GM18508 (cell line): ENCODE measurements around the gene CETN3.
A peak's percentile ranks its signal among the peaks of the same experiment; 100 is the strongest.

Experiments
- ATAC-seq: cut with Tn5 transposase; IDR thresholded peaks from one replicate; pipeline ENCODE4 v1.9.1; 2021; ENCODE audit warnings: moderate number of reproducible peaks; ENCODE audit not compliant: insufficient read depth, unreplicated experiment

The CETN3 gene

DNA sequence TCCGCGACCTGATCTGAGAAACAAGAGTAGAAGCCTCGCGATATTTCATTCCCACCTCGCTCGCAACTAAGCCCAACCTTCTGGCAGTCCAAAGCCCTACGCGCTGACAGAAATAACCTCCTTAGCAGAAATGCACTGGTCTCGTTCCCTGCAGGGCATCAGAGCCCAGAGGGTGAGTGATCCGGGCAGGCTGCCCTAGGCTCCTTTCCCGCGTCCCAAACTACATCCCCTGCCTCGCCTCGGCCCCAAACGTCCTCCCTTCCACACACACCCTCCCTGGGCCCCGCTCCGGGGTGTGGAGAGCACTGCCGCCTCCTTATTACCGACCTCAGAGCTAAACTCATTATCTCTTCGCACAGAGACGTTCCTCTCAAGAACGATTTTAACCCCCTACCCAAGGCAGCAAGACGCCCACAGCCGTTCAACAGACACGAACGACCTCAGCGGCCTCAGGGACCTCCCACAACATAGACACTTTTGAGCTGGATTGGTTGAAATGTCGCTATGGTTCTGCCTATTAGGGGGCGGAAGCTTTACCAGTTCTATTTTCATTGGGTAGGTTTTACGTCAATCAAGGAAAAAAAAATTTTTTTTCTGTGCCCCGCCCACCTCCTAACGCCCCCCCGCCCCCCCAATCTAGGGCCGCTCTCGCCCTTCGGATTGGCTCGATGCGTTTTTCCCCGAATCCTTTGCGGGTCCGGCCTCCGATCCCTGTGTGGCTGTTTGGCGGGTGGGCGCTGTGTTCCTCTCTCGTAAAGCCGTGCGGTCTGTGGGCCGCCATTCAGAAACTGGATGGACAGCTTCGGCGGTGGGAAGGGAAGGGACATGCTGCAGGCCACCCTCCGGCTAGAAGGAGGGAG, at the start of gene CETN3:
Gene CETN3, minus strand, starts transcription at position 439 of the 860 bp plus-strand sequence. Its CDS starts 95 bp downstream, at position 344.
- peak; percentile 95 for ATAC-seq

DNA sequence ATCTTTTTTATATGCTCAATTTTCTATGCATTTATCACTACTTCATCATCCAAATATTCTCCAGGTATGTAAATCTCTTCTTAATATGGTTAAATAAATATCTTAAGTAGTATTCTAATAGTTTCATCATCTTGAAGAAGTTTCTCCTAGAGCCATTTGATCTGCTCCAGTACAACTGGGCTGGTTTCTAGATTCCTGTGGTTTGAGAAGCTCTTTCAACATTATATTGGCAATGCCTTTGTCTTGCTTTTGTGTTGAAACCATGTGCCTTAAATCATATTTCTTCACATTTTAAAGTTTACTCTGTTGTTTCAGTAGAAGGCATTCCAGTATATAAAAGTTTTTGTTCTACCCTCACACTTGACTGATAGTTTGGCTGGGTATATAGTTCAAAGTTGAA, 37.4 kb upstream of the CETN3 start:
- no peak for ATAC-seq

DNA sequence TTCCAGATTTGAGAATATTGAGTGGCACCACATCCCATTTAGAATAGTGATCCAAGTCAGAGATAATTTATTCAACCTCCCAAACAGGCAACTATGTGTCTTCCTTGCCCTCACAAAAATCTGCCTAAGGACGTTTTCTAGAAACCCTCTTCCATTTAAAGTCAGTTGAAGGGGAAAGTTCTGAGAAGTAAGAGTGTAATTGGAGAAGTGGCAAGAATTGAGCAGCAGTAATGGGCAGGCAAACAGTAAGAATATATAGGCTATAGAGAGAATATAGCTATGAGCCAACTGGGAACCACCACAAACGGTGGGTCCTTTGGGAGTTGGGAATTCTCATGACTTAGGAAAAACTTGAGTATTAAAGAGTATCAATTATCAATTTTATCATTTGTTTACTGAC, 31.1 kb upstream of the CETN3 start:
- no peak for ATAC-seq

DNA sequence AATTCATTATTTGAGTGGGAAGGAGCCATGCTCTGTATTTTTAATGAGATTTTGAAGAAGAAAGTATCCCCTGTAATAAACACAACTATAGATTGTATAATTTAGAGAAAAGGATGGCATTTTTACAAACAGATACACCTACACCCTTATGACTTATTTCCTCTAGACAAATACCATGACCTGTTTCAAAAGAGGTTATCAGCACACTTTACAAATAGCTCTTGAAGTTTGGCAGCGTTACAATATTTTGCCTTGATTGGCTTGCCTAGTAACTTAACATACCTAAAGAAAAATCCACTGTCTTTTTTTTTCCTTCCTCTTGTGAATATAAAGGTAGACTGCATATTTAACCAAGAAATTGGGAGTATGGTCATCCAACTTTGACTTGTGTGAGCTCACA, 28.5 kb upstream of the CETN3 start:
- no peak for ATAC-seq

DNA sequence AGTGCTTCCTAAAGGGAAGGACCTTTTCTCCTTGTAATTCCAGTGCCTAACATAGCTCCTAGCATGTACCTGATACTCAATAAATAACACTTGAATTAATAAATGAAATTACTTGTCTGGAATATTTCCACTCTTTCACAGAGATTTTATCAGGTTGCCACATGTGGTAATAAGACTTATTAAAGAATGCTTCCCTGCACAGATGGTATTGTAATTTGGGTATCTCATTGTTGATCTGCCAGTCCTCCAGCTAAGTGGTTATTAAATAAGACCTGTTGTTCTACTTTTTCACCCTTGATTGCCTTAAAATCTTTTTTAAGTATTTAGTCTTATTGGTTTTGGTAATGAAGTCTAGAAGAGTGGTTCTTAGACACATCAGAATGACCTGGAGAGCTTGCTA, 28.1 kb upstream of the CETN3 start:
- no peak for ATAC-seq

DNA sequence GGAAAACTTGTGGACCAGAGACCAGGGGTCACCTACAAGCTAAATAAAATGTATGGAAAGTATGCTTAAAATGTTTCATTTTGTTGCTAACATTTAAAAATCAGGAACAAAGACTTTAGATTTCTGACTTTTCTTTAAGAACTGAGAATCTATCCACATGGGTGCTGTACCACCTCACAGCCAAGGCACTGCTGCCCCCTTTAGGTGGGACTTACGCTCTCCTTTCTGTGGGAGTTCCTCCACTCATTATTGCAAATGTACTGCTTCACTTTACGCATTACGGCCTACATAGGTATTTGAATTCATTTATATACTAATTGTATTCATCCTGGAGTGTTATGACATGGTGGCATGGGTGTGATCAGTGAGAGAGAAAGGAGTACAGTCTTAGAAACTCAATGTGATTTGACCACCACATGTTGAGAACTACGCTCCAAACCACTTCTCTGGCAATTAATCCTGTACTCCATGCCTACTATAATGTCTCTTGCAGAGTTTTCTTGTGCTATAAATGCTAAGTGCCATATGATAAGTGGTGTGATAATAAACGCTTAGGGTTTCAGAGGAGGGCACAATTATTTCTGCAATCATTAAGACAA, 24.7 kb upstream of the CETN3 start:
- no peak for ATAC-seq

DNA sequence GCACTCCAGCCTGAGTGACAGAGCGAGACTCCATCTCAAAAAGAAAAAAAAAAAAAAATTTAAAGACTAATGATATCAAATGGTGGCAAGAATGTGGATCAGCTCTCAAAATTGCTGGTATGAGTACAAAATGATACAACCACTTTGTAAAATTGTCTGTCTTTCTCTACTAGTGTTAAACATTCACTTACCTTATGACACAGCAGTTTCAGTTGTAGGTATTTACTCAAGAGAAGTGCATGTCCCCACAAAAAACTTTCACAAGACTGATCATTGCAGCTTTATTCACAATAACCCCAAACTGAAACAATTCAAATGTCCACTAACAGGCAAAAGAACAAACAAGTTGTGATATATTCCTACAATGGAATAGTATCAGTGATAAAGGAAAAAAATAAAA, 14.7 kb upstream of the CETN3 start:
- peak; percentile 77 for ATAC-seq

DNA sequence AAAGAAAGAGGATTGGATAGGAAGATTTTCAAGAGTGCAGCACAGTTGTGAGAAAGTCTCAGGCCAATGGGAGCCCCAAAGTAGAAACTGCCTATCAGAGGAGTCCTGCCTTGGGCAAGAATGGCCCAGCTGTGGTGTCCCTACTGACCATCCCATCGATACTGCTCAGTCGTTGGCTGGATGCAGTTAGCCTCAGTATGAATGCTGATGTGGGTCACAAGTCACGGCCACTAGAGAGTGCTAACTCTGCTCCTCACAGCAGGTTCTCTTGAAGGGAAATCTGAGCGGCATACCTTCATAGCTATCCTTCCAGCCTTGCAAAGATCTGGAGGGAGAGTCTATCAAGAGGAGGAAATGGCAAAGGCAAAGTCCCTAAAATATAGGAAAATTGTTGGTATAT, 11.6 kb upstream of the CETN3 start:
- no peak for ATAC-seq

DNA sequence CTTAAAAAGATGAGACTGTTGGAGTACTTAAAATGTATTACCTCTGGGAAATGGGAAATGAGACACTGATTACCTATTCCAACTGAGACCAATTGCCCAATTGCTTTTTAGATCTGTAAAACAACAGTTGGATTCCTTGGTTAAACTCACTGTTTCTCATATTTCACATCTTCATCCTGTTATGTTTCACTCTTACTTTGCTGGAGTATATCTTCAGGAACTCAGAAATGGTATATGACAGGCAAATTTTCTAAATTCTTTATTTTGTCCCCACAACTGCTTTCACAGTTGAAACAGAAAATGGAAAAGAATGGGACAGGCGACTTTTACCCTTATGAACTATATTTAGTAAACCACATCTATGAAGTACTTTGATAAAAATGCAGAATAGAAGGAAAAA, 8.7 kb upstream of the CETN3 start:
- ATAC-seq = no peak

DNA sequence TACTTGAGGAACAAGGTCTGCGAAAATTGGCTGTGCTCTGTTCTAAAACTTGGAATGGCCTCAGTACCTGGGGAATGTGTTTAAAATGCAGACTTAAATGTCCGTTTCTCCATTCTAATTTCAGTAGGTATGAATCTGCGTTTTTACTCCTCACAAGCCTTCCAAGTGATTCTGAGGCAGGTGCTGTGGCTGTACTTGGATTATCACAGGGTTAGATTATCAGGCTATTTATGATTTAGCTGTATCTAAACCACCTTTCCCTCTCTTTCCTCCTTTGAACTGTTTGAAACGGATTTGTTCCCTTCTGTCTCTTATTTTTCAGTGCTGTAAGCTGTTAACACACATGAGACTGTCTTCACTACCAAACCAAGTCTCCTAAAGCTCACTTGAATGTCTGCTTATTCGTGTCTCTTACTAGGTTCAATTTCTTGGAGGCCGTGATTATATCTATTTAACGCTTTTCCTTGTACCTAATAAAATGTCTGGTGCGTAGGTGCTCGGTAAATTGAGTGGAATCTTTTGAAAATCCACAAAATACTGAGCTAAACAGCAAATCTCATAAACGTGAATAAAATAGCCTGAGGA, 714 bp upstream of the CETN3 start:
- no peak for ATAC-seq

DNA sequence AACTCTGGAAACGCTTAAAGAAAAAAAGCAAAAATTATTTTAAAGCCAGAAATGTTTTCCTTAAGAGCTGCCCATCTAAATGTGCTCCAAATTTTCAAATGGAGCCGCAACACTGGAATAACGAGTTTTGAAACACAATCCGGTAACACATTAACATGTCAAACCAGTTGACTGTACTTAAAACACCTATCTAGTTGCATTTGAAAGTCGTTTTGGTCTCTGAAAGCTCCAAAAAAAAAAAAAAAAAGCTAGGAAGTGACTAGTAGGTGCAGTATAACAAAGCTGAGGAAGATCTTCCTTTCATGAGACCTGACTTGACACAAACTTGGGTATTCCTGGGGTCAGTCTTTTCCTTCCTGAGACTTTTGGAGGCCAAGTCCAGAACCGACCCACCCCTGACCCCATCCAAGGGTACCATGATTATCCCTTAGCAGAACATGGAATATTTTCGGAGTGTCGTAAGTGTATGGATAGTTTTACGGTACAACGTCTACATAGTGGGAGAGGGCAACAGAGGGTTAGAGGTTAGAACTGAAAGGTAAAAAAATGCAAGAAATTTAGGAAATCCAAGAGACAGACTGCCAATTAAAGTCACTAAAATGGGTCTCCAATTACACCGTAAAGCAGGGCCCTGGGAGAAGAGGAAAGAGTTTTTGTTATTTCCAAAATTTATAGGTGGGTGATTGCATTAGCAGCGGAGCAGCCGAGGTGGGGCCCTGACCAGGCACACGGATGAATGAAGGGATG, 812 bp downstream of the CETN3 start:
- peak; percentile 2 for ATAC-seq

DNA sequence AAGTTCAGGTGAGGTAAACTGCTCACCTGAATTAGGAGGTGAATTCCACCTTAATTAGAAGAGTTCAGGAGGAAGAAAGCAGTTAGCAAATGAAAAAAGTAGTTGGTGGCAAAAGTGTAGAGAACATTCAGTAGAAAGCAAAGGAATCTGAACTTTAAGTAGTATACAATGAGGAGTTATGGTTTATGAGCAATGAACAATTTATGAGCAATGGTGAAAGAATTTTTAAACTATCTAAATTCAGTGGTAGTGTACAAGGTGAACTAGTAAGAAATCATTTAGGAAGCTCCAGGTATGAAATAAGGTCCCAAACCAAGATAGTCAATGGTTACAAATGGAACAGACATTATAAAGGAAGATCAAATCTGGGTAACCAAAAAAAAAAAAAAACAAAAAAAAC, 3.1 kb downstream of the CETN3 start:
- ATAC-seq = no peak

DNA sequence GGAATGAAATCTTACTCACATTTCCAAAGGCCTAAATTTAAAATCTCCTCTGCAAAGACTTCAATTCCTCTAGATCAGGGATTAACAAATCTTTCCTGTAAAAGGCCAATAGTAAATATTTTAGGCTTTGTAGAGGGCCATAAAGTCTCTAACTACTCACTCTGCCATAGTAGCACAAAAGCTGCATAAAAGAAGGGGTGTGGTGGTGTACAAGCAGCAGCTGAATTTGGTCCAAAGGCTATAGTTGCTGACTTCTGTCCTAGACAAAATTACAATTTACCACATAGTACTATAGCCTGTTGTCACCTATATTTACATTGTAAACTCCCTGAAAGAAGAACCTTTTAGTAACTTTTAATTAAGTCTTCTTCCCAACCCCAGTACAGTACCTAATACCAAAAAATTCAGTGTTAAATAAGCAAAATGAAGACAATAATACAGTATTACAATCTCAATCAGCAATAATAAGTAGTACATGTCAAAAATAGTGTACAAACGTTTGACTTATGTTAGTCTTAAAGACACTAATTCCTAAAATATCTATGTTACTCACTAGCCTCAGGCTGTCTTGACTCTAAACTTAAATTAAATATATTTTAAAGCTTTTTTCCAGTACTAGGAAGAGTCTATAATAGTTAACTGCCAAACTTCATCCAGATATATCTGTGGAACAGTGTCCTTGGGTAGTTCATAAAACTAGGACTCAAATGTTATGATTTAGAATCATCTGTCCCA, 6.9 kb downstream of the CETN3 start:
- ATAC-seq = no peak

DNA sequence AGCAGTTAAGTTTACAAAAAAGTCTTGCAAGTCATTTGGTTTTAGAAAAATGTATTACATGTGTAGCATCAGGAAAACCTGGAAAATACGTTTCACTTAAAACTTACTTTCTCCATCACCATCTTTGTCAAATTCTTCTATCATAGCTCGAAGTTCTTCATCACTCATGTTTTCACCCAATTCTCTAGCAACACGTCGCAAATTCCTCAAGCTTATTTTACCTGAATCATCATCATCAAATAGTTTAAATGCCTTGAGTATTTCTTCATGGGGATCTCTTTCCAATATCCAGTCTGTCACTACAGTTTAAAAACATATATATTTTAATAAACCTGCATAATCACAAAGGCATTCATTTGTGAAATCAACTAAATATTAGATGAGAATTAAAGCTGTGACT, 10.3 kb downstream of the CETN3 start:
- no peak for ATAC-seq

DNA sequence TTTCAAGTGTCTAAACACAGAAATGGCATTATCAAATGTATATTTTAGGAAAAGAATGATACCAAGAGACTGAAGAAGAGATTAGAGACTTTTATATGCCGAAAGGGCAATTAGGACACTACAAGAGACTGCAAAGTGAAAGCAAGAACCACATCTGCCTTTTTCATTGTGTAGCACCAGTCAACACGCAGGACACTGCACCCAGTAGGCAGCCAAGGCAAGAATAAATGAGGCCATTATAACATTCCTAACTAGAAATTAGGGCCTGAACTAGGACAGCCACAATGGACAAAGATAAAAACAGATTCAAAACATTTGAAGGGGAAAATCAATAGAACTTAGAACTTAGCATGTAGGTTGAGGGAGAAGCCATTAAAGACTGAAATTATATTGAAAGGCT, 10.8 kb downstream of the CETN3 start:
- ATAC-seq = no peak

DNA sequence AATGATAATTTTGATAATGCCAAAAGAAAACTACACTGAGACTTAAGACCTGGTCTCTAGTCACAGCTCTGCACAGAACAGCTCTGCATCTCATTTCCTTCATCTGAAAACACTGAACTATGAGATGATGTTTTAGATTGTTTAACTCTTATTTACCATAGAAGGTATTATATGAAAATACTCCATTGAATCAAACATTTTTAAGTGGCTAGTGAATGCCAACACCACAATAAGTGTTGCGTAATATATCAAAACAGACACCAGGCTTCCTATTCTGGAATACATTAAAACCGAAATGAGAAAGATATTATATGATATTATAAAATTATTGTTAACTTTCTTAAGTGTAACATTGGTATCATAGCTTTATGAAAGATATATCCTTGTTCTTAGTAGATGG, 14.6 kb downstream of the CETN3 start:
- no peak for ATAC-seq

DNA sequence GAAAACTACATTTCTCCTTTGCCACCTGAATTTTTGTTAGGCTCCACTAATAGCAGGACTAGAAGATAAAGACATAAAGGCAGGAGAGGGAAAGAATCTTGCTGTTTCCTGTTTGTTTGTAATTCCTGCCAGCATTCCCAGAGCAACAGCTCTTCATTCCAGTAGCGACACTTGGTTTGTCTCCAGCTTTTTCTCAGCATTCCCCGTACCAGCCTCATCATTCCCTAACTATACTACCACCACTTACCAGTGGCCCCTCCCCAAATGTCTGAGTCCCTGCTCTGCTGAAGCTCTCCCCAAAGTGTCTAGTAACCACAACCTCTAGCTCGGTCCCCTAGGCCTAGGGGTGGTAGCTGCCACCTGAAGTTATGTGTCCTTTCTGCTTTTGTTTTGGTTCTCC, 18.6 kb downstream of the CETN3 start:
- ATAC-seq = no peak

DNA sequence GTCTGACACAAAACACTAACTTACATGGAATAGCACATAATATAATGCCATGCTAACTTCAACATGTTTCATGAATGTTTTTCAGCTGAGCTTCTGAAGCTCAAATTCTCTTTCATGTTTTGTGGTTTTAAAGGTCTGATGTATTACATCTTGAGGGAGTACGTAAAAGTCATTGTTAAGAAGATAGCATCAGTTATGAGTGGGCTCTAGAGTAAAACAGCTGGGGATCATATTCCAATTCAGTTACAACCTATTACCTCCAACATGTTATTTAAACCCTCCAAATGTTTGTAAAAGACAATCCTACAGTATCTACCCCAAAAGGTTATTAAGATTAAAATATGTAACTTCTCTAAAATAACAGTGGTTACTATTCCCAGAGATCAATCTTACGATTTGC, 19.2 kb downstream of the CETN3 start:
- no peak for ATAC-seq

DNA sequence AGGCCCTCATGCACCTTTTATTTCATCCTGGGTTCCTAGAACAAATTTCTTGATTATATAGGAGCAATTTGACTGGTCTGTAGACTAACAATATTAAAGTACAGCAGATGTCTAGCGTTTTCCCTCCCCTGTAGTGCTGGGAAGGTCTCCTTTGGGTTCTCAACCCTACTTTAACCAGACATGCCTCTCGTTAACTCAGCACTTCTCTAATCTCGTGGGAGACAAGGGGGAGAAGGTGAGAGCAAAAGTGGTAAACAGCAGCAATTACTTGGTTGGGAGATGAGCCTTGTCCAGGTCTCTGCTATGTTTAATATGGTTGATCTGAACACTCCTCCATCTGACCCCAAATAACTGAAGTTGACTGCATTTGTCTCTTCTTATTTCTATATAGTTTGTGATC, 22.0 kb downstream of the CETN3 start:
- ATAC-seq = no peak

DNA sequence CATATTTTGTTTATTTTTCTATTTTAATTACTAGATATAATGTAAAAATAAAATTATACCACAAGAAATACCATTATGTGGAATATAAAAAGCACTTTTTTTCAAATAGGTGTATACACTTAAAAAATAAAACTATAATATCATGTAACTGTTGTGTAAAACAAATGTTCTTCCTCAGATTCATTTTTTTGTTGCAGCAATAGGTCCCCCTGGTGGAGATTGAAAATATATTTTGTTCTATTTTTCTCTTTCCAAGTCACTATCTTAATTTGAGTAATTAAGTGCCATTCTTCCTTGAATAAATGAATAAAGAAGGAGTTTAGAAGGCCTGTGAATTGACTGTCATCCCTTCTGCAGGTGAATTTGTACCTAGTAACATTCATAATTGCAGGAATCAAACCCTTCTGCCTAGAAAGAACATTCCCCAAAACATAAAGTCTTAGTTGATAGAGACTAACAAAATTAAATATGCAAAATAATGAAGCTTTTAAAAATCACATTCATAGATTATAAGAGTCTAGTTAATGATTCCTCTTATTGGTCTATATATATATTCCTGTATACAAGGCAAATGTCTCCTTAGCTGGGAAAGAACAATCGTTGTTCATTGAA, 23.4 kb downstream of the CETN3 start:
- no peak for ATAC-seq
